CD14-positive monocyte (primary cell): ENCODE measurements around the gene MRRF. TPM values are rescaled to one million over a fixed set of nuclear protein-coding genes. Genes with fewer than 3 reads are reported as not detected.

Experiments used
- DNase-seq, 3 donors: peaks; one replicate each; pipeline ENCODE4 v3.0.0-alpha.2; 2011 to 2022
- H2AFZ ChIP-seq: 2 replicates; pipeline ENCODE4 v1.6.0; 2012; ENCODE audit warnings: mild to moderate bottlenecking, low read depth, low read length, inconsistent platforms; ENCODE audit not compliant: insufficient read depth, poor library complexity, severe bottlenecking
- H3K27ac ChIP-seq, 2 donors: 1 replicate in 1 of 2; 2 replicates in 1 of 2; pipeline ENCODE4 v1.5.1; 2012 to 2013; ENCODE audit warnings: low read length in 2 of 2, control low read depth in 1 of 2, inconsistent platforms in 1 of 2, low read depth in 1 of 2, mild to moderate bottlenecking in 1 of 2
- H3K27me3 ChIP-seq, 2 donors: one replicate each; pipeline versions ENCODE4 v1.6.0 to v1.6.1; 2011 to 2013; ENCODE audit warnings: low read length in 2 of 2; ENCODE audit not compliant: control insufficient read depth in 2 of 2, insufficient read depth in 2 of 2
- H3K36me3 ChIP-seq, 2 donors: replicated peaks in 1 of 2; 1 replicate in 1 of 2; 2 replicates in 1 of 2; pipeline versions ENCODE4 v1.5.1 to v1.6.1; 2012 to 2013; ENCODE audit warnings: low read length in 2 of 2, control low read depth in 1 of 2, inconsistent platforms in 1 of 2, mild to moderate bottlenecking in 1 of 2; ENCODE audit not compliant: insufficient read depth in 2 of 2, control insufficient read depth in 1 of 2
- H3K4me1 ChIP-seq, 2 donors: 1 replicate in 1 of 2; 2 replicates in 1 of 2; pipeline versions ENCODE4 v1.5.1 to v1.6.1; 2012 to 2013; ENCODE audit warnings: low read length in 2 of 2, control low read depth in 1 of 2, inconsistent platforms in 1 of 2, mild to moderate bottlenecking in 1 of 2, moderate library complexity in 1 of 2; ENCODE audit not compliant: insufficient read depth in 2 of 2, control insufficient read depth in 1 of 2
- H3K4me2 ChIP-seq: replicated peaks from 2 replicates; pipeline ENCODE3; 2012; ENCODE audit warnings: low read length, moderate library complexity, mild to moderate bottlenecking; ENCODE audit not compliant: poor library complexity, severe bottlenecking; ENCODE audit errors: extremely low read depth
- H3K4me3 ChIP-seq, 3 experiments: fragments of 200-600 bp in 1 of 3; sonication (generic) in 1 of 3; replicated peaks in 1 of 3; 1 replicate in 2 of 3; 2 replicates in 1 of 3; pipeline ENCODE4 v1.5.1; 2011 to 2013; ENCODE audit warnings: low read length in 3 of 3, mild to moderate bottlenecking in 3 of 3, control low read depth in 2 of 3, low read depth in 2 of 3, inconsistent platforms in 1 of 3, moderate library complexity in 1 of 3
- H3K79me2 ChIP-seq: 2 replicates; pipeline ENCODE4 v1.6.0; 2012; ENCODE audit warnings: mild to moderate bottlenecking, control low read depth, inconsistent platforms, low read length, moderate library complexity; ENCODE audit not compliant: insufficient read depth
- H3K9ac ChIP-seq: 2 replicates; pipeline ENCODE4 v1.6.0; 2017; ENCODE audit warnings: low read length, mild to moderate bottlenecking; ENCODE audit not compliant: insufficient read depth, poor library complexity, severe bottlenecking
- H3K9me3 ChIP-seq, 2 donors: replicated peaks in 1 of 2; 1 replicate in 1 of 2; 2 replicates in 1 of 2; pipeline versions ENCODE4 v1.5.1 to v1.6.1; 2012 to 2013; ENCODE audit warnings: low read length in 2 of 2, control low read depth in 1 of 2; ENCODE audit not compliant: control insufficient read depth in 1 of 2, insufficient read depth in 1 of 2
- H4K20me1 ChIP-seq: 2 replicates; pipeline ENCODE4 v1.6.0; 2012; ENCODE audit warnings: mild to moderate bottlenecking, low read length, control low read depth, moderate library complexity; ENCODE audit not compliant: insufficient read depth
- H3K27ac Mint-ChIP-seq, 7 donors: one replicate each; pipeline ENCODE4 v1.8.0; 2020; ENCODE audit warnings: mild to moderate bottlenecking in 7 of 7, mixed read lengths in 7 of 7, moderate library complexity in 6 of 7, inconsistent platforms in 2 of 7
- H3K27me3 Mint-ChIP-seq, 3 donors: one replicate each; pipeline ENCODE4 v1.8.0; 2021 to 2022; ENCODE audit warnings: low read depth in 3 of 3, mild to moderate bottlenecking in 3 of 3, mixed read lengths in 3 of 3, moderate library complexity in 3 of 3, inconsistent platforms in 1 of 3
- H3K36me3 Mint-ChIP-seq, 2 donors: one replicate each; pipeline ENCODE4 v1.8.0; 2020; ENCODE audit warnings: mixed read lengths in 2 of 2, inconsistent platforms in 1 of 2, mild to moderate bottlenecking in 1 of 2
- H3K4me1 Mint-ChIP-seq: one replicate; pipeline ENCODE4 v1.8.0; 2020; ENCODE audit warnings: mild to moderate bottlenecking, mixed read lengths
- H3K4me3 Mint-ChIP-seq, 2 donors: one replicate each; pipeline ENCODE4 v1.8.0; 2020; ENCODE audit warnings: mild to moderate bottlenecking in 2 of 2, mixed read lengths in 2 of 2, moderate library complexity in 1 of 2
- H3K9me3 Mint-ChIP-seq, 7 donors: one replicate each; pipeline ENCODE4 v1.8.0; 2020 to 2022; ENCODE audit warnings: mixed read lengths in 7 of 7, mild to moderate bottlenecking in 6 of 7, moderate library complexity in 6 of 7, inconsistent platforms in 2 of 7
- CTCF ChIP-seq: fragments of 200-600 bp; IDR thresholded peaks from one replicate; pipeline ENCODE4 v1.8.0; 2022; ENCODE audit warnings: antibody characterized with exemption, mild to moderate bottlenecking
- WGBS: methylation state at CpG from one replicate; pipeline ENCODE4 v1.1.5; 2013; ENCODE audit warnings: missing lambda C conversion rate; ENCODE audit not compliant: insufficient coverage; 5-methylcytosine and 5-hydroxymethylcytosine counted together
- intact Hi-C, 2 donors: fragments of 100-400 bp; cut with micrococcal nuclease; formaldehyde crosslinking; loops; one replicate each; pipeline versions ENCODE4 v1.15.0 to v1.15.1; 2023
- polyA plus RNA-seq, 3 donors: library from polyadenylated mRNA; depleted of rRNA in 1 of 3; unstranded in 2 of 3; stranded (reverse) in 1 of 3; fragments of 300-500 nt in 2 of 3; fragments of >200 nt in 1 of 3; fragmentation: Illumina TruSeq in 2 of 3; gene quantifications; 1 replicate in 2 of 3; 2 replicates in 1 of 3; pipeline ENCODE4 v1.2.3, GENCODE V29; 2012 to 2021

Gene MRRF
- polyA plus RNA-seq, 3 donors = 16.0 to 34.4 (median 16.2) TPM

- H3K27ac Mint-ChIP-seq = no peak overlapping the region
- Histone ChIP-seq H3K4me1 (no peaks in the 10 kb centered on the region), H3K27ac (no peak overlapping the region), H3K4me3 (no peak overlapping the region), H3K79me2 (no peaks in the 10 kb centered on the region), H3K36me3 (peaks cover 2 to 16% of the 10 kb centered on the region in 2 donors), H3K4me2 (no peak overlapping the region), H3K9me3 (no peaks in the 10 kb centered on the region), H2AFZ (no peak overlapping the region), H4K20me1 (no peaks in the 10 kb centered on the region), H3K9ac (no peak overlapping the region), H3K27me3 (no peaks in the 10 kb centered on the region)
- intact Hi-C loops = no loop called here
- WGBS = 96% methylated on average over 3 of the region's 7 CpGs
- peaks cover 0 to 5% (median 0%) of the 10 kb centered on the region in 3 donors for H3K27me3 Mint-ChIP-seq
- H3K9me3 Mint-ChIP-seq = no peaks in the 10 kb centered on the region
- H3K36me3 Mint-ChIP-seq = peaks cover 11 to 17% of the 10 kb centered on the region in 2 donors
- H3K4me1 Mint-ChIP-seq = peaks cover 4% of the 10 kb centered on the region
- DNase-seq = no peak
- TF ChIP-seq CTCF = no peak
- no peak overlapping the region for H3K4me3 Mint-ChIP-seq
Measured at GRCh38 chr9:122332644-122333043, 68.0 kb downstream of the MRRF start.

GRCh38 chr9:122333169-122333808, 68.6 kb downstream of the MRRF start:
- no peak overlapping the region for H3K4me2 ChIP-seq
- H3K27me3 Mint-ChIP-seq = peaks cover 0 to 5% (median 0%) of the 10 kb centered on the region in 3 donors
- H3K27ac Mint-ChIP-seq = peak overlapping the region in 2 of 7 donors; percentile 17 to 90
- H3K4me1 Mint-ChIP-seq = peaks cover 4% of the 10 kb centered on the region
- no peaks in the 10 kb centered on the region for H3K9me3 Mint-ChIP-seq
- DNase-seq = no peak
- 60% methylated on average over 1 of the region's 10 CpGs for WGBS
- H3K79me2 ChIP-seq = no peaks in the 10 kb centered on the region
- no peak overlapping the region for H3K4me3 ChIP-seq
- intact Hi-C loops = no loop called here
- no peaks in the 10 kb centered on the region for H3K9me3 ChIP-seq
- H3K4me1 ChIP-seq = no peaks in the 10 kb centered on the region
- H2AFZ ChIP-seq = no peak overlapping the region
- H3K4me3 Mint-ChIP-seq = no peak overlapping the region
- no peaks in the 10 kb centered on the region for H4K20me1 ChIP-seq
- peaks cover 2 to 16% of the 10 kb centered on the region in 2 donors for H3K36me3 ChIP-seq
- H3K27ac ChIP-seq = no peak overlapping the region
- no peaks in the 10 kb centered on the region for H3K27me3 ChIP-seq
- no peak overlapping the region for H3K9ac ChIP-seq
- H3K36me3 Mint-ChIP-seq = peaks cover 9 to 11% of the 10 kb centered on the region in 2 donors
- TF ChIP-seq CTCF = no peak
